SK-N-SH (cell line): ENCODE results near the gene OR1J1. TPM values are rescaled to one million over a fixed set of nuclear protein-coding genes. Genes with fewer than 3 reads are reported as not detected.

Experiments
- CTCF ChIA-PET: fragments of 300-600, 350-600 bp; formaldehyde crosslinking; extraction: SDS; loops from one replicate; lab custom pipeline; 2021; lab: Yijun Ruan, JAX
- POLR2A ChIA-PET: fragments of 350-600 bp; sonication (Branson Sonifier 250); formaldehyde crosslinking; extraction: SDS; loops from one replicate; lab custom pipeline; 2020; ENCODE audit warnings: antibody characterized with exemption, inconsistent platforms; lab: Yijun Ruan, JAX
- DNase-seq: peaks from one replicate; pipeline ENCODE4 v3.0.0; 2012
- H2AFZ ChIP-seq: fragments of 200-600 bp; sonication (generic); 2 replicates; pipeline ENCODE4 v1.8.1; 2016; ENCODE audit warnings: antibody characterized with exemption, mild to moderate bottlenecking, low read depth
- H3F3A ChIP-seq: fragments of 200-600 bp; sonication (generic); replicated peaks from 2 replicates; pipeline ENCODE3; 2016; ENCODE audit warnings: antibody characterized with exemption, mild to moderate bottlenecking; ENCODE audit not compliant: insufficient read depth
- H3K27ac ChIP-seq, 2 experiments: fragments of 200-500 bp in 1 of 2; fragments of 200-600 bp in 1 of 2; sonication (Bioruptor generic) in 1 of 2; sonication (generic), shearing (Covaris generic) in 1 of 2; 2 replicates each; pipeline versions ENCODE4 v1.5.1 to v1.6.1; 2014 to 2016; ENCODE audit warnings: low read depth in 2 of 2, inconsistent platforms in 1 of 2, low read length in 1 of 2, mild to moderate bottlenecking in 1 of 2, mixed read lengths in 1 of 2
- H3K27me3 ChIP-seq: fragments of 200-600 bp; sonication (generic), shearing (Covaris generic); 2 replicates; pipeline ENCODE4 v1.6.1; 2016; ENCODE audit warnings: mixed run types; ENCODE audit not compliant: insufficient read depth
- H3K36me3 ChIP-seq, 2 experiments: fragments of 200-500 bp in 1 of 2; fragments of 200-600 bp in 1 of 2; sonication (Bioruptor generic) in 1 of 2; sonication (generic) in 1 of 2; replicated peaks in 1 of 2; 2 replicates each; pipeline versions ENCODE3 to v1.5.1; 2014 to 2016; ENCODE audit warnings: low read length in 1 of 2, mild to moderate bottlenecking in 1 of 2; ENCODE audit not compliant: insufficient read depth in 2 of 2, control insufficient read depth in 1 of 2
- H3K4me1 ChIP-seq, 2 experiments: fragments of 200-500 bp in 1 of 2; fragments of 200-600 bp in 1 of 2; sonication (Bioruptor generic) in 1 of 2; sonication (generic), shearing (Covaris generic) in 1 of 2; 2 replicates each; pipeline versions ENCODE4 v1.5.1 to v1.6.1; 2014 to 2016; ENCODE audit warnings: low read depth in 1 of 2, low read length in 1 of 2, mixed run types in 1 of 2; ENCODE audit not compliant: insufficient read depth in 2 of 2, control insufficient read depth in 1 of 2
- H3K4me2 ChIP-seq: fragments of 200-600 bp; sonication (generic), shearing (Covaris generic); 2 replicates; pipeline ENCODE4 v1.6.1; 2017; ENCODE audit warnings: mixed run types
- H3K4me3 ChIP-seq, 2 experiments: fragments of 200-500 bp in 1 of 2; fragments of 200-600 bp in 1 of 2; sonication (Bioruptor generic) in 1 of 2; sonication (generic), shearing (Covaris generic) in 1 of 2; 2 replicates each; pipeline versions ENCODE4 v1.5.1 to v1.8.1; 2014 to 2016; ENCODE audit warnings: low read depth in 2 of 2, inconsistent platforms in 1 of 2, low read length in 1 of 2, mild to moderate bottlenecking in 1 of 2, mixed read lengths in 1 of 2, moderate library complexity in 1 of 2
- H3K79me2 ChIP-seq: fragments of 200-600 bp; sonication (generic); 2 replicates; pipeline ENCODE4 v1.8.1; 2017; ENCODE audit warnings: mild to moderate bottlenecking; ENCODE audit not compliant: insufficient read depth
- H3K9ac ChIP-seq: fragments of 200-600 bp; sonication (generic); 2 replicates; pipeline ENCODE4 v1.6.1; 2017; ENCODE audit warnings: mixed run types
- H3K9me2 ChIP-seq: fragments of 200-600 bp; sonication (generic); 2 replicates; pipeline ENCODE4 v1.6.1; 2017; ENCODE audit warnings: mixed run types
- H3K9me3 ChIP-seq: fragments of 200-600 bp; sonication (generic); 2 replicates; pipeline ENCODE4 v1.6.1; 2017; ENCODE audit warnings: mixed run types, mild to moderate bottlenecking, moderate library complexity
- H4K20me1 ChIP-seq: fragments of 200-600 bp; sonication (generic); 2 replicates; pipeline ENCODE4 v1.6.1; 2017; ENCODE audit warnings: mild to moderate bottlenecking, mixed run types; ENCODE audit not compliant: insufficient read depth
- CHD2 ChIP-seq: fragments of 150-350 bp; IDR thresholded peaks from 2 replicates; pipeline ENCODE4 v1.6.1; 2018; ENCODE audit warnings: low read length; ENCODE audit not compliant: partially characterized antibody
- EZH2phosphoT487 ChIP-seq: fragments of 200-600 bp; sonication (generic); IDR thresholded peaks from 2 replicates; pipeline ENCODE4 v1.6.1; 2017; ENCODE audit warnings: low read depth, mixed run types, mild to moderate bottlenecking, antibody characterized with exemption, moderate library complexity, borderline replicate concordance
- FOSL2 ChIP-seq: IDR thresholded peaks from 2 replicates; pipeline ENCODE4 v1.4.0; 2012; ENCODE audit warnings: low read depth, mild to moderate bottlenecking, moderate library complexity, borderline replicate concordance
- FOXJ3 ChIP-seq: sonication (generic); formaldehyde crosslinking; IDR thresholded peaks from 2 replicates; pipeline ENCODE4 v1.5.1; 2020; ENCODE audit warnings: mild to moderate bottlenecking, missing genetic modification reagents
- FOXM1 ChIP-seq: IDR thresholded peaks from 2 replicates; pipeline ENCODE4 v1.4.0; 2012; ENCODE audit warnings: low read depth, mild to moderate bottlenecking
- GABPA ChIP-seq: IDR thresholded peaks from 2 replicates; pipeline ENCODE4 v1.4.0; 2012; ENCODE audit warnings: low read depth, mild to moderate bottlenecking
- NFIC ChIP-seq: IDR thresholded peaks from 2 replicates; pipeline ENCODE4 v1.4.0; 2012; ENCODE audit warnings: borderline replicate concordance
- NRF1 ChIP-seq: IDR thresholded peaks from 2 replicates; pipeline ENCODE4 v1.6.1; 2012; ENCODE audit warnings: low read depth, mild to moderate bottlenecking, low read length
- PBX3 ChIP-seq: IDR thresholded peaks from 2 replicates; pipeline ENCODE4; 2012
- POLR2AphosphoS5 ChIP-seq: IDR thresholded peaks from 2 replicates; pipeline ENCODE4 v1.6.1; 2012; ENCODE audit warnings: low read depth, low read length
- REST ChIP-seq: IDR thresholded peaks from 2 replicates; pipeline ENCODE4 v1.6.1; 2012; ENCODE audit warnings: mild to moderate bottlenecking, low read depth, low read length, moderate library complexity
- SIN3A ChIP-seq: IDR thresholded peaks from 2 replicates; pipeline ENCODE4 v1.6.1; 2012; ENCODE audit warnings: low read depth, mild to moderate bottlenecking, low read length, moderate library complexity, borderline replicate concordance
- TCF12 ChIP-seq: IDR thresholded peaks from 2 replicates; pipeline ENCODE4 v1.4.0; 2012
- YY1 ChIP-seq: IDR thresholded peaks from 2 replicates; pipeline ENCODE4 v1.4.0; 2012; ENCODE audit warnings: low read depth, mild to moderate bottlenecking
- ZBTB33 ChIP-seq: IDR thresholded peaks from 2 replicates; pipeline ENCODE4 v1.4.0; 2012; ENCODE audit warnings: low read depth, borderline replicate concordance
- WGBS: methylation state at CpG from one replicate; pipeline ENCODE4 v1.1.6; 2017; ENCODE audit warnings: low lambda C conversion rate; 5-methylcytosine and 5-hydroxymethylcytosine counted together
- polyA plus RNA-seq, 3 experiments: library from polyadenylated mRNA; depleted of rRNA; stranded (reverse); fragments of >200 nt; gene quantifications; 2 replicates each; pipeline ENCODE4 v1.2.3, GENCODE V29; 2012

The OR1J1 gene
- polyA plus RNA-seq, 1 of the 3 experiments (the other 2 are of a cell fraction), result not detected

GRCh38 chr9:122519376-122519775 lies 41.6 kb upstream of the OR1J1 start:
- WGBS, result 35% methylated on average over 3 of the region's 3 CpGs
- Histone ChIP-seq H3K4me2 (no peak overlapping the region), H3K9ac (no peak overlapping the region), H3K4me1 (no peaks in the 10 kb centered on the region), H3K79me2 (no peaks in the 10 kb centered on the region), H3K9me3 (no peaks in the 10 kb centered on the region), H4K20me1 (no peaks in the 10 kb centered on the region), H3K27me3 (peaks cover 7% of the 10 kb centered on the region; the same call in 1 of the 2 replicates), H3K27ac (no peak overlapping the region), H3K36me3 (no peaks in the 10 kb centered on the region), H3F3A (no peaks in the 10 kb centered on the region), H2AFZ (no peak overlapping the region), H3K4me3 (no peak overlapping the region), H3K9me2 (no peaks in the 10 kb centered on the region)
- DNase-seq, result no peak
- CTCF ChIA-PET, result interaction anchor here (1.8 kb wide), 1 partner anchor 21 kb away, joined by 5 read pairs; no protein-coding TSS in a partner anchor
- POLR2A ChIA-PET, result no interaction called here
- TF ChIP-seq FOXJ3 (CRISPR knock-in tag), result no peak
- TF ChIP-seq PBX3, result no peak
- no peak for TF ChIP-seq YY1
- TF ChIP-seq FOXM1, result no peak
- TF ChIP-seq NFIC, result no peak
- TF ChIP-seq ZBTB33, result no peak
- TF ChIP-seq TCF12, result no peak
- no peak for TF ChIP-seq REST
- no peak for TF ChIP-seq SIN3A
- no peak for TF ChIP-seq FOSL2

GRCh38 chr9:122518841-122519240 lies 41.1 kb upstream of the OR1J1 start, which contains the start of gene OR1J4:
Gene OR1J4, plus strand, starts transcription at chr9:122519141. Its CDS starts 0 bp downstream, at chr9:122519141.
- H3K4me2 ChIP-seq, result no peak within 1 kb of the TSS
- no peak for TF ChIP-seq NFIC
- no peak for TF ChIP-seq FOXJ3 (CRISPR knock-in tag)
- TF ChIP-seq POLR2AphosphoS5, result no peak
- TF ChIP-seq GABPA, result no peak
- no peak for TF ChIP-seq SIN3A
- no peak for TF ChIP-seq TCF12
- no peak for TF ChIP-seq EZH2phosphoT487
- no peak for TF ChIP-seq FOXM1
- TF ChIP-seq NRF1, result no peak
- TF ChIP-seq CHD2, result no peak
- TF ChIP-seq, all 33 proteins: peak for 0
- H3F3A ChIP-seq, result no peaks in the 10 kb centered on the region
- no peaks in the 10 kb centered on the region for H4K20me1 ChIP-seq
- POLR2A ChIA-PET, result no interaction called here
- WGBS, result 26% methylated on average over 4 of the region's 4 CpGs
- H3K4me3 ChIP-seq, result no peak within 1 kb of the TSS
- H2AFZ ChIP-seq, result no peak within 1 kb of the TSS
- no peaks in the 10 kb centered on the region for H3K4me1 ChIP-seq
- no peaks in the 10 kb centered on the region for H3K79me2 ChIP-seq
- no peak within 1 kb of the TSS for H3K27ac ChIP-seq
- CTCF ChIA-PET, result interaction anchor here (1.8 kb wide), 1 partner anchor 20 kb away, joined by 5 read pairs; no protein-coding TSS in a partner anchor
- no peaks in the 10 kb centered on the region for H3K9me2 ChIP-seq
- DNase-seq, result no peak
- H3K27me3 ChIP-seq, result peaks cover 7% of the 10 kb centered on the region; the same call in 1 of the 2 replicates
- no peaks in the 10 kb centered on the region for H3K9me3 ChIP-seq
- no peak within 1 kb of the TSS for H3K9ac ChIP-seq
- no peaks in the 10 kb centered on the region for H3K36me3 ChIP-seq
